DMS153 treated with DMSO at 0.1 percent for 48 hours (cell line): ENCODE data around the gene VGF.
A peak's percentile ranks its signal among the peaks of the same experiment; 100 is the strongest.

ENCODE experiments used
- DNase-seq: peaks from one replicate; lab custom pipeline; 2025; ENCODE audit not compliant: unreplicated experiment; lab: John Stamatoyannopoulos, UW

VGF gene

DNA sequence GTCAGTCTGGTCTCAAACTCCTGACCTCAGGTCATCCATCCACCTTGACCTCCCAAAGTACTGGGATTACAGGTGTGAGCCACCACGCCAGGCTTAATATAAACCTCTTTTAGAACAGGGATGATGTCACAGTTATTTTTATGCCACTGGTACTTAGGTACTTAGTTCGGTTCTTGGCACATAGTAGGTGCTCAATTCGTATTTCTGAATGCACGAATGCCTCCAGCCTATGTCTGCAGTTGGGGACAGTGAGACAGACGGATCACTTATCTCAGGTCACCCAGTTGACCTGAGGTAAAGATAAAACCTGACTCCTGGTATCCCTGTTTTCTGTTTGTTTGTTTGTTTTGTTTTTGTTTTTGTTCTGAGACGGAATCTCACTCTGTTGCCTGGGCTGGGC lies 20.8 kb upstream of the VGF start:
- DNase-seq, result no peak

GRCh38 chr7:101185258-101185839 lies 20.0 kb upstream of the VGF start:
- no peak for DNase-seq

- DNase-seq, result no peak
These were observed 14.9 kb upstream of the VGF start, which contains the start of gene NAT16 for GRCh38 chr7:101180130-101180755. TSS of gene NAT16 (minus strand) at chr7:101180293. CDS start at chr7:101174807, 5,486 bp downstream.

DNA sequence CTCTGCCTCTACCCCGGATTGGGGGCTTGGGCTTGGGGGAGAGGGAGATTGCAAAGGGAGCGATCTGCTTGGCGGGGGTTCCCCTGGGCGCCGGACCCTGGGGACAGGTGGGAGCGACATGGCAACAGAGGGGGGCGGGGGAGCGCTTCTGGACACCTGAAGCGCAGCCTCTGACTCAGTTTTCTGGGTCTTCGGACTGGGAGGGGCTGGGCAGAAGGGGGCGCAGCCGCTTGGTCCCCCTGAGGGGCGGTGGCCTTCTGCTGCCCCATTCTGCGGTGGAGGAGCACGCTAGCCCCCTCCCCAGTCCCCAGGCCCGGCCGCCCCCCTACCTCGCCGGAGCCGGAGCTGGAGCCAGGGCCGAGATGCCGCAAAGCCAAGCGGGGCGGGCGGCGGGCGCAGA lies 14.3 kb upstream of the VGF start:
- no peak for DNase-seq

DNA sequence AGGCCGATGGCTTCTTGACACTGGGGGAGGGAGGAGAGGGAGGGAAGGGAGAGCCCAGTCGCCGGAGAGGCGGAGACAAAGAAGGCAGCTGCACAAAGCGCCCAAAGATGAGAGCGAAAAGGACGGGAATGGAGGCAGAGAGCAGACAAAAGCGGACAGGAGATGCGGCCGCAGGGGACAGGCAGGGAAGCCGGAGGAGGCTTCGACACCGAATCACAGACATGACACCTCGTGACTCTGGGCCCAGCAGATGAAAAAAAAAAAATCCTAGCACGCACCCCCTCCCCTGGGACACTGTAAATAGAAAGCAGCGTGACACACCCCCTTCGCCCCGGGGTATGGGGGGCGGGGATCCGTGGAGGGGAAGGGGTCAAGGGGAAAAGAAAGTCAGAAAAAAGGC lies 13.7 kb upstream of the VGF start:
- peak; percentile 15 for DNase-seq

DNA sequence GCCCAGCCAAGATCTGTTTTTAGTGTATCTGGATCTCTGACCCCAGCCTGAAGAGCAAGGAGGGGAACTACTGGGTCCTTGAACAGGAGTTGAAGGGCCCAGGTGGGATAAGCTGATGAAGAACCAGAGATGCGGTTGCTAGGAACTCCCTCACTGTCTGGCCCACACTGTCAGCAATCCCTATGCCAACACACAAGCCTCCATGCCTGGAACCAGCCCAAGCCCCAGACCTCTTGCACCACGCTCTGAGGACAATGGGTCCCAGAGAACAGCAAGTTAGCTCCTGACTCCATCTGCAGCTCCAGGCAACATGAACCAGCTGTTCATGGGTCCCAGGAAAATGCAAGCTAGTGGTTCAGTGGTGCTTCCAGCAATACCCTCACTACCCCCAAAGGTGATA lies 12.3 kb upstream of the VGF start:
- no peak for DNase-seq

DNA sequence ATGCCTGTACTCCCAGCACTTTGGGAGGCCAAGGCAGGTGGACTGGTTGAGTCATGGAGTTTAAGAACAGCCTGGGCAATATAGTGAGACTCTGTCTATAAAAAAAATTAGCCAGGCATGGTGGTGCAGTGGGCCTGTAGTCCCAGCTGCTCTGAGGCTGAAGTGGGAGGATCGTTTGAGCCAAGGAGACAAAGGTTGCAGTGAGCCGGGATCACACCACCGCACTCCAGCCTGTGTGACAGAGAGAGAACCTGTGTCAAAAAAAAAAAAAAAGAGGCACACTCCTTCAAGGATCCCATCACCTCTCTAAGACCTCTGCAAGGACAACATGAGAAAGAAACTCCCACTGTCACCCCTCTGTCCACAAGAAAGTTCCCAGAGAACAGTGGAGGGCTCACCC lies 10.3 kb upstream of the VGF start:
- DNase-seq, result no peak

DNA sequence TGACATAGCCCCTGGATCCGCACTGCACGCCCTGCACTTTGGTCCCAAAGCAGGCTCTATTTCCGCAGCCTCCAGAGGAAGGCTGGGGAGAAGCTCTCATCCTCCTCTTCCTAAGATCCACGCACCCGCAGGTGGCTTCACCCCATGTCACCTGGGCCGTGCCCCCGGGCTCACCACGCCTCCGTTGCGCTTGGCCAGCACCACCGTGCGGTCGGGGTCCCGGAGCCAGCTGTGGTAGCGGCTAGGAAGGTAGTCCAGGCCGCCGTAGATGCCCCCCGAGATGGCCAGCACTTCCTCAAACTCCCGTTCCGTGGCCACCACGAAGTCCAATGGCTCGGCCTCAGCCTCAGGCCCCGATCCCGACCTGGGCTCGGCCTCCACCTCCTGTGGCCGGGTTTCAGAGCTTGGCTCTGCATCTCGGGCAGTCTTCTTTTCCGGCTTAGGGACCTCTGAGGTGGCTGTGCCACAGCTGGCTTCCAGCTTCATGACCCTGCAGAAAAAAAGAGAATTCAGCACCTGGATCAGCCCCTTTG lies 9.0 kb upstream of the VGF start:
- DNase-seq, result no peak

DNA sequence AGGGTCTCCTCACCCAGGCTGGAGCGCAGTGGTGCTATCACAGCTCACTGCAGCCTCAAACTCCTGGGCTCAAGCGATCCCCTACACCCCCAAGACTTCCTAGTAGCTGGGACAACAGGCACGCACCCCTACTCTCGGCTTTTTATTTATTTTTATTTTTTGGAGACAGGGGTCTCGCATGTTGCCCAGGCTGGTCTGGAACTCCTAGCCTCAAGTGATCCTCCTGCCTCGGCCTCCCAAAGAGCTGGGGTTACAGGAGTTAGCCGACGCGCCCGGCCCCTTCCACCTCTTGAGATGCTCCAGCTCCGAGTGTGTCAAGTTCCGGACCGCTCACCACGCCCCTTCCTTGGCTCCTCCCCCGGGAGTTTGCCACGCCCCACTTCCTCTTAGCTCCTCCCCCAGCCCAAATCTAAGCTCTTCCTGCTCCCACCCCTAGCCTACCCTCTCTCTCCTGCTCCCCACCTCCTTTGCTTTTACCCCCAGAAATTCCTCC lies 8.4 kb upstream of the VGF start:
- DNase-seq, result no peak

DNA sequence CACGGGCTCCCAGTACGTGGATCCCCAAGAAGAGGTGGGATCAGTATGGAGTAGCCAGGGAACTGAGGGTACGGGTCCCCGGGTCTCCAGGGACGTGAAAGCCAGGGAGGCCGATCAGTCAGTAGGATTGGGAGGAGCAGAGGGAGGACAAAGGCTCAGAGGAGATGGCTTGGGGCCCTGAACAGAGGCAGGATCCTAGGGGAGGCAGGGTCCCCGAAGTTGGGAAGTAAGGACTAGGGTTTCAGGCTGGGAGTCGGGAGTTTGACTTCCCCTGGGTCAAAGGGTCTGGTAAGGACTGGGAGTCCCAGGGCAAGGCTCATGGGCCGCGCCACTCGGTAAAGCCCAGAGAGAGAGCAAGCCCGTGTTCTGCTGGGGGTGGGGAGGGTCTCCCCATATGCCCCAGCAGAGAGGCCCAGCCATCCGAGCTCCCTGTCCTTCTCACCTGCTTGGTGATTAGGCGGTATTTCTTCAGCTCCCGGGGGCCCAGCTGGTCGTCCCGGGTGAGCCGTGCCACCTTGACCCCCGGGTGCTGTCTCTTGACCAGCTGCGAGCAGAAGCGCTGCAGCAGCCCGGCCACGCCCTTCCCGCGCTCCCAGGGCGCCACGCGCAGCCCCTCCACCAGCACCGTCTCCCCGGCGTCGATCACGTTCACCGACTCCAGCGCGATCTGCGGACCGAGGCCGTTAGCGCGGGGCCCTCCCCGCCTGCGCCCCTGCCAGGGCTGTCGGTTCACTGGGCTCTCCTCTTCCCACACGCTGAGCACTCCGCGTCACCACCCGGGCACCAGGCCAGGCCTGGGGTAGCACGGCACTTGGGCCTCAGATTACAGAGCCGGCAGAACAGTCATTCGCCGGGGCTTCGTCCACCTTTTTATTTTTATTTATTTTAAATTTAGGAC lies 7.7 kb upstream of the VGF start:
- peak; percentile 46 for DNase-seq

DNA sequence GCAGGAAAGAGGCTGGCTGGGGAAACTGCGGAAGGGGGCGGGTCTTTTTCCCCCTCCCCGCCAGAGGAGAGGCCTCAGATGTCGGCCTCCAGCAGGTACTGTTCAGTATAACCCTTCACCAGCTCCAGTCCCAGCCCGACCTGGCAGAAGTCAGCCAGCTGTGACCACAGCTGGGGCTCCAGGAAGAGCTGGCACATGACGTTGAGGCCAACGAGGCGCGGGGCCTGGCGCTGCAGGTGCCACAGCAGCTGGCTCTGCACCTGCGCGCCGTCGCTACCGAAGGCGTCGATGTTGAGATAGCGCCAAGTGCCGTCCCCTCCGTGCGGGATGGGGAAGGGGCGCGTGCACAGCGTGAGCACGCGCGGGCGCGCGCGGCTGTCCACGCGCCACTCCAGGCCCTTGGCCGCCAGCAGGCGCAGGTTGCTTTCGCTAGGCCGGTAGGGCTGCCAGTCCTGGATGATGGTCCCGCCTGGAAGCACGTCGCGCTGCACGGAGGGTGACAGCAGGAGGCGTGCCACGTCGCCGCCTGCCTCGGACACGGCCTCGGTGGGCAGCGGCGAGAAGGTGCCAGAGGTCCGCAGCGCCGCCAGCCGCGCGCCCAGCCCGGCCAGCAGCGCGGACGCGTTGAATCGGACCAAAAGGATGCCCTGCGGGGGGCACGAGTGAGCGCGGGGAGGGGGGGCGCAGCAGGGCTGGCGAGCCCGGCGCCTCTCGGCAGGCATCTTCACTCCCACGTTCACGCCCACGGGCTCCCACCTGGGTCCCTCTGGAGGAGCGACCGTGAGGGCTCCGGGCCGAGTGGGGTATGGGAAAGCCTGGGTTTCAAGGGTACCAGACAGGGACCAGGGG lies 6.9 kb upstream of the VGF start:
- no peak for DNase-seq

DNA sequence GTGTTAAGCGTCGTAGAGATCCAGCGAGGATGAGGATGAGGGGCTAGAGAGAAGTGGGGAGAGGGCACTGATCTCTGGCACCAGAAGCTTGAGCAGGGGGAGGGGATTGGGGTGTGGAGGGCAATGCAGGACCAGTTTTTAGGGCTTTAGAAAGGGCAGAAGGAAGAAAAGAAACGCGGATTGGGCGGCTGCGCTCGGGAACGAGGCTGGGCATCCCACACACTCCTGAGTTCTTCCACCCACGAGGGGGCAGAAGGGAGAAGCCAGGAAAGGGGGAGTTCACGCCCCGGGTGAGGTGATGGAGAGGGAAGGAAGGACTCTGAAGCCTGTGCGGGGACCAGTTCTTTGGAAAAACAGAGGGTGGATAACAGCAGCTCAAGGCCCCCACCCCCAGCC lies 6.1 kb upstream of the VGF start:
- DNase-seq, result no peak

GRCh38 chr7:101170617-101171441 lies 5.5 kb upstream of the VGF start:
- DNase-seq, result no peak

GRCh38 chr7:101169838-101170551 lies 4.6 kb upstream of the VGF start:
- peak; percentile 55 for DNase-seq

- DNase-seq, result no peak
These were observed 3.9 kb upstream of the VGF start for GRCh38 chr7:101169110-101169837.

DNA sequence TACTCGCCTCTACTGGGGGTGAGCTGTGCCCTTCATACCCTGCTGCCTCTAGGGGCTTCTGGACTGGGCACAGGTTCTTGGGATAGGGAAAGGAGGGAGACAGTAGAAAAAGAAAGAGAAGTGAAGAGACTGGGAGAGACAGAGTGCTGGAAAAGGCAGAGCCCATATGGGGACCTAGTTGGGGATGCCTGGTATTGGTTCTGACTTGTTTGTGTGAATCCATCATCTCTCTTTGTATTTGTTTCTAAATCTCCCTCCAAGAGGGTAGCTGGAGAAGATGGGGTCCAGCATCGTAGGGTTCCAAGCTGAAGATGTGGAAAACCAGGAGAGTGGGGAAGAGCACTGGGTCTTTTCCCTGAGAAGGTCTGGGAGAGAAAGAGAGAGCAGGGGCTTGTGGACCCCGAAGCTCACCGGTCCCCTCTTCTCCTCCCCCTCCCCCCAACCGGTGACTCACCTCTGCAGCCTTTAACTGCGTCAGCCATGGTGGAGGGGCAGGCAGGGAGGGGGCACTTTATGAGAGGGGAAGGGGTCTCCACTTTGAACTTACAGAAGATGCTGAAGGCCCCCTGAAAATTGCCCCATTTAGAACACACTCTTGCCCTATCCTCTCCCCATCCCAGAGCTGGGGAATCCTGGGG lies 3.2 kb upstream of the VGF start:
- no peak for DNase-seq

GRCh38 chr7:101167645-101168411 lies 2.5 kb upstream of the VGF start:
- no peak for DNase-seq
